CD4-positive, alpha-beta memory T cell (primary cell): ENCODE measurements around the gene COLEC11. TPM values are rescaled to one million over a fixed set of nuclear protein-coding genes. Genes with fewer than 3 reads are reported as not detected.

ENCODE experiments used
- CTCF ChIA-PET: fragments of 350-600 bp; sonication (Branson Sonifier 250); formaldehyde crosslinking; loops from one replicate; lab custom pipeline; 2021; ENCODE audit warnings: inconsistent platforms; ENCODE audit not compliant: partially characterized antibody; lab: Charles Lee
- POLR2A ChIA-PET: fragments of 350-600 bp; sonication (Branson Sonifier 250); formaldehyde crosslinking; loops from one replicate; lab custom pipeline; 2021; ENCODE audit not compliant: partially characterized antibody; lab: Charles Lee
- DNase-seq, 5 donors: peaks; one replicate each; pipeline versions ENCODE4 v3.0.0 to v3.0.0-alpha.2; 2020 to 2022; ENCODE audit warnings: mixed read lengths in 1 of 5
- H3K27ac ChIP-seq: one replicate; pipeline ENCODE4 v1.7.0; 2013; ENCODE audit warnings: low read depth, low read length
- H3K27me3 ChIP-seq: 2 replicates; pipeline ENCODE4 v1.7.0; 2013; ENCODE audit warnings: mild to moderate bottlenecking, low read length, moderate library complexity; ENCODE audit not compliant: insufficient read depth
- H3K36me3 ChIP-seq: 2 replicates; pipeline ENCODE4 v1.7.0; 2013; ENCODE audit warnings: mild to moderate bottlenecking, low read length, moderate library complexity; ENCODE audit not compliant: insufficient read depth
- H3K4me1 ChIP-seq: 2 replicates; pipeline ENCODE4 v1.7.0; 2013; ENCODE audit warnings: mild to moderate bottlenecking, low read length, moderate library complexity; ENCODE audit not compliant: insufficient read depth
- H3K4me3 ChIP-seq, 2 donors: one replicate each; pipeline ENCODE4 v1.7.0; 2013; ENCODE audit warnings: low read length in 2 of 2, mild to moderate bottlenecking in 1 of 2
- H3K9me3 ChIP-seq, 2 donors: one replicate each; pipeline ENCODE4 v1.7.0; 2013; ENCODE audit warnings: low read length in 2 of 2, control low read depth in 1 of 2; ENCODE audit not compliant: control insufficient read depth in 1 of 2
- H3K27ac Mint-ChIP-seq, 7 donors: one replicate each; pipeline ENCODE4 v1.8.0; 2020 to 2021; ENCODE audit warnings: mixed read lengths in 7 of 7, mild to moderate bottlenecking in 6 of 7, inconsistent platforms in 3 of 7, moderate library complexity in 3 of 7
- H3K27me3 Mint-ChIP-seq, 2 donors: one replicate each; pipeline ENCODE4 v1.8.0; 2020 to 2021; ENCODE audit warnings: mixed read lengths in 2 of 2
- H3K36me3 Mint-ChIP-seq, 2 donors: one replicate each; pipeline ENCODE4 v1.8.0; 2020 to 2021; ENCODE audit warnings: mixed read lengths in 2 of 2, inconsistent platforms in 1 of 2, mild to moderate bottlenecking in 1 of 2
- H3K4me1 Mint-ChIP-seq, 4 donors: one replicate each; pipeline ENCODE4 v1.8.0; 2020 to 2021; ENCODE audit warnings: mixed read lengths in 4 of 4, mild to moderate bottlenecking in 1 of 4
- H3K4me3 Mint-ChIP-seq, 8 donors: one replicate each; pipeline ENCODE4 v1.8.0; 2020 to 2021; ENCODE audit warnings: mixed read lengths in 8 of 8, mild to moderate bottlenecking in 7 of 8, moderate library complexity in 6 of 8, inconsistent platforms in 3 of 8
- H3K9me3 Mint-ChIP-seq, 8 donors: one replicate each; pipeline ENCODE4 v1.8.0; 2020 to 2021; ENCODE audit warnings: mixed read lengths in 8 of 8, mild to moderate bottlenecking in 5 of 8, inconsistent platforms in 3 of 8, moderate library complexity in 1 of 8
- intact Hi-C: fragments of 100-400 bp; cut with micrococcal nuclease; formaldehyde crosslinking; loops from one replicate; pipeline ENCODE4 v1.15.1; 2023
- polyA plus RNA-seq, 2 donors: library from polyadenylated mRNA; unstranded; fragments of 300-500 nt; fragmentation: Illumina TruSeq; gene quantifications; one replicate each; pipeline ENCODE4 v1.2.3, GENCODE V29; 2021
- total RNA-seq, 2 experiments: library from RNA; stranded (reverse); gene quantifications; one replicate each; pipeline ENCODE4 v1.2.3, GENCODE V29; 2021

Gene COLEC11
- total and polyA plus RNA-seq, 4 experiments from 2014 or later, result 0.30 TPM; not detected in 3

DNA sequence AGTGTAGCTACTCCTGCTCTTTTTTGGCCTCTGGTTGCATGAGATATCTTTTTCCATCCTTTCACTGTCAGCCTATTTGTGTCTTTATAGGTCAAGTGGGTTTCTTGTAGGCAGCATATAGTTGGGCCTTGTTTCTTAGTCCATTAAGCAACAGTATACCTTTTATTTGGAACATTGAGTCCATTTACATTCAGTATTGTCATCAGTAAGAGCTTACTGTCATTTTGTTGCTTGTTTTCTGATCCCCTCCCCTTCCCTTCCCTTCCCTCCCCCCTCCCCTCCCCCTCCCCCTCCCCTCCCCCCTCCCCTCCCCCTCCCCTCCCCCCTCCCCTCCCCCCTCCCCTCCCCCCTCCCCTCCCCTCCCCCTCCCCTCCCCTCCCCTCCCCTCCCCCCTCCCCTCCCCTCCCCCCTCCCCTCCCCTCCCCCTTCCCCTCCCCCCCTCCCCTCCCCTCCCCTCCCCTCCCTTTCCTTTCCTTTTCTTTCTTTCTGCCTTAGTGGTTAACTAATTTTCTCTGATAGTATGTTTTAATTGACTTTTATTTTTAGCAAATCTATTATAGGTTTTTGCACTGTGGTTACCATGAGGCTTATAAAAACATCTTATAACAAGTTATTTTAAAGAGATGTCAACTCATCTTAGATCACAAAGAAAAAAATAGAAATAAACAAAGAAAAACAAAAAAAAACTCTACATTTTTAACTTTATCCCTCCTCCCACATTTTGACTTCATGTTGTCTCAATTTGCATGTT lies 95.3 kb downstream of the COLEC11 start:
- peaks cover 0 to 33% (median 16%) of the 10 kb centered on the region in 8 donors for H3K9me3 Mint-ChIP-seq
- POLR2A ChIA-PET, result no interaction called here
- H3K4me1 Mint-ChIP-seq, result no peaks in the 10 kb centered on the region
- Histone ChIP-seq H3K9me3 (no peaks in the 10 kb centered on the region), H3K36me3 (no peaks in the 10 kb centered on the region), H3K4me1 (no peaks in the 10 kb centered on the region), H3K4me3 (no peak overlapping the region), H3K27ac (no peak overlapping the region), H3K27me3 (no peaks in the 10 kb centered on the region)
- intact Hi-C loops, result no loop called here
- CTCF ChIA-PET, result no interaction called here
- H3K27me3 Mint-ChIP-seq, result peaks cover 12 to 15% of the 10 kb centered on the region in 2 donors
- H3K36me3 Mint-ChIP-seq, result no peaks in the 10 kb centered on the region
- no peak overlapping the region for H3K4me3 Mint-ChIP-seq
- no peak for DNase-seq
- H3K27ac Mint-ChIP-seq, result no peak overlapping the region

DNA sequence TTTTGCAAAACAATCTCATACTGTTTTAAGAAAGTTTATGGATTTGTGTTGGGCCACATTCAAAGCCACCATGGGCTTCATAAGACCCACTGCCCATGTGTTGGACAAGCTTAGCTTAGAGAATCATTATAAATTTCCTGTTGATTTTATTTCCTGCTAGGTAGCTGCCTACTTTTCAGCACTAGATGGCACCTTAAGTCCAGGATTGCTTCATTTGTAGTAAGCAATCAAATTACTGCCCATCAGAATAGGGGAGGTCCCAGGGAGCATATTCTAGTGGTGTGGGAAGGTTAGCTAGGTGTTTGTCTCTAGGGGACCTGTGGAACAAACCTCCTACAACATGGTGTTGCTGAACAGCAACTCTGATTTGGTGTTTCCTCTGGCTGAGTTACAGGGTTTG lies 97.5 kb downstream of the COLEC11 start:
- Mint-ChIP-seq H3K4me3 (no peak overlapping the region), H3K27me3 (peaks cover 12 to 17% of the 10 kb centered on the region in 2 donors), H3K36me3 (no peaks in the 10 kb centered on the region), H3K27ac (no peak overlapping the region), H3K4me1 (no peaks in the 10 kb centered on the region), H3K9me3 (peaks cover 0 to 33% (median 16%) of the 10 kb centered on the region in 8 donors)
- no peak for DNase-seq
- Histone ChIP-seq H3K27me3 (no peaks in the 10 kb centered on the region), H3K9me3 (no peaks in the 10 kb centered on the region), H3K27ac (no peak overlapping the region), H3K4me3 (no peak overlapping the region), H3K36me3 (no peaks in the 10 kb centered on the region), H3K4me1 (no peaks in the 10 kb centered on the region)
- CTCF ChIA-PET, result no interaction called here
- intact Hi-C loops, result no loop called here
- POLR2A ChIA-PET, result no interaction called here

Other genes starting within 250 kb of the COLEC11 start
- 10 to 100 TPM; 18.2 to 20.4 TPM for gene EIPR1, start 217.3 kb upstream of the COLEC11 start, total RNA-seq
- 10 to 100 TPM; 31.9 to 48.0 TPM for gene EIPR1, start 217.3 kb upstream of the COLEC11 start, polyA plus RNA-seq
- 100 to 1,000 TPM; 134 to 137 TPM for gene TRAPPC12, start 215.4 kb upstream of the COLEC11 start, total RNA-seq
- gene TRAPPC12, start 215.4 kb upstream of the COLEC11 start, polyA plus RNA-seq, result 10 to 100 TPM; 18.0 to 55.5 TPM
- gene ADI1, start 75.6 kb upstream of the COLEC11 start, total RNA-seq, result 10 to 100 TPM; 32.3 to 36.4 TPM
- gene ADI1, start 75.6 kb upstream of the COLEC11 start, polyA plus RNA-seq, result 100 to 1,000 TPM in 1 of 2 donors, 10 to 100 TPM in 1; 52.5 to 115 TPM
- 10 to 100 TPM; 22.0 to 24.0 TPM for gene RNASEH1, start 36.8 kb upstream of the COLEC11 start, total RNA-seq
- gene RNASEH1, start 36.8 kb upstream of the COLEC11 start, polyA plus RNA-seq, result 10 to 100 TPM; 30.6 to 43.1 TPM
- gene RPS7, start 19.9 kb upstream of the COLEC11 start, total RNA-seq, result 1,000 to 10,000 TPM; 1,594 to 1,656 TPM
- 1,000 to 10,000 TPM in 1 of 2 donors, 100 to 1,000 TPM in 1; 904 to 1,178 TPM for gene RPS7, start 19.9 kb upstream of the COLEC11 start, polyA plus RNA-seq
- gene ALLC, start 63.1 kb downstream of the COLEC11 start, total RNA-seq, result not detected
- gene ALLC, start 63.1 kb downstream of the COLEC11 start, polyA plus RNA-seq, result not detected
- not detected for gene DCDC2C, start 108.5 kb downstream of the COLEC11 start, total RNA-seq
- not detected for gene DCDC2C, start 108.5 kb downstream of the COLEC11 start, polyA plus RNA-seq